Heart right ventricle (tissue), 16 donors: ENCODE data around the gene DGCR2. TPM values are rescaled to one million over a fixed set of nuclear protein-coding genes. Genes with fewer than 3 reads are reported as not detected.

Experiments
- ATAC-seq, 8 donors: fragments of 200-7000 bp; cut with Tn5 transposase; one replicate each; pipeline ENCODE4 v1.9.1; 2020; ENCODE audit warnings: mild to moderate bottlenecking in 8 of 8, moderate library complexity in 8 of 8, moderate number of reproducible peaks in 1 of 8
- DNase-seq, 2 donors: peaks; one replicate each; pipeline ENCODE4 v3.0.0-alpha.2; 2020
- H3K27ac ChIP-seq, 10 donors: fragments of 200-600 bp; sonication (generic) in 2 of 10; one replicate each; pipeline versions ENCODE4 v1.5.0 to v1.8.0; 2020 to 2022; ENCODE audit warnings: mild to moderate bottlenecking in 3 of 10
- H3K27me3 ChIP-seq, 7 donors: fragments of 200-600 bp; one replicate each; pipeline ENCODE4 v1.8.0; 2021 to 2022; ENCODE audit warnings: mild to moderate bottlenecking in 2 of 7
- H3K36me3 ChIP-seq, 9 donors: fragments of 200-600 bp; sonication (generic) in 1 of 9; one replicate each; pipeline versions ENCODE4 v1.5.0 to v1.8.0; 2020 to 2022; ENCODE audit warnings: mild to moderate bottlenecking in 2 of 9
- H3K4me1 ChIP-seq, 9 donors: fragments of 200-600 bp; sonication (generic) in 1 of 9; one replicate each; pipeline versions ENCODE4 v1.5.0 to v1.8.0; 2020 to 2022; ENCODE audit warnings: mild to moderate bottlenecking in 4 of 9
- H3K4me3 ChIP-seq, 10 donors: fragments of 200-600 bp; sonication (generic) in 2 of 10; one replicate each; pipeline versions ENCODE4 v1.5.0 to v1.8.0; 2020 to 2022; ENCODE audit warnings: mild to moderate bottlenecking in 7 of 10, moderate library complexity in 2 of 10
- H3K9me3 ChIP-seq, 11 donors: fragments of 200-600 bp in 10 of 11; sonication (generic) in 2 of 11; one replicate each; pipeline versions ENCODE4 v1.5.0 to v1.8.0; 2013 to 2022; ENCODE audit warnings: mild to moderate bottlenecking in 2 of 11, control low read depth in 1 of 11, moderate library complexity in 1 of 11
- WGBS, 2 donors: extraction: QIAGEN DNeasy Blood & Tissue Kit; methylation state at CpG; one replicate each; pipeline ENCODE4 v1.1.7; 2013; ENCODE audit warnings: inconsistent platforms in 1 of 2; 5-methylcytosine and 5-hydroxymethylcytosine counted together
- intact Hi-C, 10 donors: fragments of 100-400 bp; cut with DNase I; formaldehyde crosslinking; loops; one replicate each; pipeline versions ENCODE4 v1.11.1 to v1.14.2; 2022
- polyA plus RNA-seq, 2 donors: library from polyadenylated mRNA; stranded (reverse); fragments of 200-250 nt; gene quantifications; one replicate each; pipeline ENCODE4 v1.2.3, GENCODE V29; 2013
- total RNA-seq, 10 donors: library from RNA; stranded (reverse); fragmentation: NEBNext Ultra II Directional in 3 of 10; extraction: Animal tissue kit (Norgen Biotek cat#: 25700) in 3 of 10; gene quantifications; one replicate each; pipeline versions ENCODE4 v1.2.1 to v1.2.4, GENCODE V29; 2021 to 2023
- TF ChIP-seq, protein P1 (sequence below), 9 donors: fragments of 200-600 bp; sonication (generic) in 2 of 9; IDR thresholded peaks; one replicate each; pipeline versions ENCODE4 v1.5.0 to v1.8.0; 2021 to 2022; ENCODE audit warnings: antibody characterized with exemption in 9 of 9, mild to moderate bottlenecking in 5 of 9, moderate library complexity in 1 of 9
- donor health status: Arrhythmogenic right ventricular cardiomyopathy.
- donor health status: ischemic (EF 13 %, LVEDD 7.1; RV severe dilation, severe dysfunction).
- donor health status: healthy with polysubstance abuse.
- donor health status: DM: no; HTN: yes; CAD: no.
- donor health status: DM: no; HTN: no; CAD: no.
- donor health status: ischemic (EF 25% LVEDD 6.9; RV normal size, moderate dysfunction).
- donor health status: ischemic (EF 25% LVEDD 5.7; RV mildly dilated, moderate dysfunction).
- donor health status: healthy.
- donor health status: DM: yes; HTN: yes; CAD: no.
- donor health status: Ischemic cardiomyopathy.
- donor health status: ischemic (EF 35%, LVEDD 5.7; RV mildly dilated, moderate dysfunction).
- donor health status: nonischemic (EF 11% LVEDD 7.7; RV severe dilation, severe dysfunction).
- donor health status: DM: yes; HTN: yes; CAD: no.
- donor health status: PGD.
- donor health status: ischemic (EF 29% LVEDD 5.4; RV normal size, mild dysfunction).
- donor health status: nonischemic (EF 23%, LVEDD 6.1; RV moderate dilation, normal function).

The DGCR2 gene
- total and polyA plus RNA-seq, 12 donors: 17.0 to 58.0 (median 39.1) TPM

- WGBS, 2 donors: 100% methylated on average over 1 of the region's 1 CpG
- Histone ChIP-seq H3K4me3 (no peak overlapping the region), H3K27me3 (no peaks in the 10 kb centered on the region), H3K27ac (no peak overlapping the region), H3K36me3 (peaks cover 0 to 31% (median 0%) of the 10 kb centered on the region in 9 donors), H3K4me1 (peaks cover 0 to 23% (median 5%) of the 10 kb centered on the region in 9 donors), H3K9me3 (no peaks in the 10 kb centered on the region)
- ATAC-seq (no peak), DNase-seq (no peak)
- TF ChIP-seq, protein P1, sequence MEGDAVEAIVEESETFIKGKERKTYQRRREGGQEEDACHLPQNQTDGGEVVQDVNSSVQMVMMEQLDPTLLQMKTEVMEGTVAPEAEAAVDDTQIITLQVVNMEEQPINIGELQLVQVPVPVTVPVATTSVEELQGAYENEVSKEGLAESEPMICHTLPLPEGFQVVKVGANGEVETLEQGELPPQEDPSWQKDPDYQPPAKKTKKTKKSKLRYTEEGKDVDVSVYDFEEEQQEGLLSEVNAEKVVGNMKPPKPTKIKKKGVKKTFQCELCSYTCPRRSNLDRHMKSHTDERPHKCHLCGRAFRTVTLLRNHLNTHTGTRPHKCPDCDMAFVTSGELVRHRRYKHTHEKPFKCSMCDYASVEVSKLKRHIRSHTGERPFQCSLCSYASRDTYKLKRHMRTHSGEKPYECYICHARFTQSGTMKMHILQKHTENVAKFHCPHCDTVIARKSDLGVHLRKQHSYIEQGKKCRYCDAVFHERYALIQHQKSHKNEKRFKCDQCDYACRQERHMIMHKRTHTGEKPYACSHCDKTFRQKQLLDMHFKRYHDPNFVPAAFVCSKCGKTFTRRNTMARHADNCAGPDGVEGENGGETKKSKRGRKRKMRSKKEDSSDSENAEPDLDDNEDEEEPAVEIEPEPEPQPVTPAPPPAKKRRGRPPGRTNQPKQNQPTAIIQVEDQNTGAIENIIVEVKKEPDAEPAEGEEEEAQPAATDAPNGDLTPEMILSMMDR (IDR thresholded peaks at IDR 0.05): no peak
- intact Hi-C loops: no loop called here
Measured at GRCh38 chr22:19096555-19096954, 25.7 kb downstream of the DGCR2 start.

DNA sequence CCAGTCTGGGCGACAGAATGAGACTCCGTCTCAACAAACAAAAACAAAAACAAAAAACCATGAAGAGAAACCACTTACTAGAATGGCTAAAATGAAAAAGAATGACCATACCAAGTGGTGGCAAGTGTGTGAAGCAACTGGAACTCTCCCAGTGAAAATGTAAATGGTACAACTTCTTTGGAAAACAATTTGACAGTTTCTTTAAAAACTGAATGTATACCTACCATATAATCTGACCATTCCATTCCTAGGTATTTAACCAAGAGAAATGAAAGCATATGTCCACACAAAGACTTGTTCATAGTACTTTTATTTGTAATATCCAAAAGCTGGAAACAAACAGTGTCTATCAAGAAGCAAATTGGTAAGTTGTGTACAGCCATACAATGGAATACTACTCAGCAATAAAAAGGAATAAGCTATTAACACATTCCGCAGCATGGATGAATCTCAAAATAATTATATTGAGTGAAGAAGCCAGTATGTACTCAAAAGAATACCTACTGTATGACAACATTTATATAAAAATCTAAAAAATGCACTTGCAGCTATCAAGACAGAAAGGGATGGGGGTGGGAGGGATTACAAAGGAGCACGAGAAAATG, 27.7 kb downstream of the DGCR2 start:
- intact Hi-C loops: no loop called here
- 97 to 98% methylated on average over 4 of the region's 4 CpGs for WGBS, 2 donors
- peaks cover 0 to 27% (median 0%) of the 10 kb centered on the region in 9 donors for H3K36me3 ChIP-seq
- no peaks in the 10 kb centered on the region for H3K27me3 ChIP-seq
- H3K4me3 ChIP-seq: no peak overlapping the region
- no peak overlapping the region for H3K27ac ChIP-seq
- H3K4me1 ChIP-seq: peaks cover 0 to 23% (median 5%) of the 10 kb centered on the region in 9 donors
- H3K9me3 ChIP-seq: no peaks in the 10 kb centered on the region
- TF ChIP-seq, protein P1 (IDR thresholded peaks at IDR 0.05): no peak
- DNase-seq: no peak
- ATAC-seq: no peak

DNA sequence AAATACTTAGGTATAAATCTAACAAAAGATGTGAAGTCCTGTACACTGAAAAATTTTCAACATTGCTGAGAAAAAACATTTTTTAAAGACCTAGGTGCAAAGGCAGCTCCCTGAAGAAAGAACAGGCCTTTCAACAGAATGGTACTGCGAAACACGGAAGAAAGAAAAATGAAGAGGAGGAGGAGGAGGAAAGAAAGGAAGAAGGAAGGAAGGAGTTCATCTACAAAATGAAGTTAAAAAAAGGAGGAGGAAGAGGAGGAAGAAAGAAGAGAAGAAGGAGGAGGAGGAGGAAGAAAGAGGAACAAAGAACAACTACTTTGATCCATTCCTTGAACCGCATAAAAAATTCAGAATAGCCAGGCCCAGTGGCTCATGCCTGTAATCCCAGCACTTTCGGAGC, 29.5 kb downstream of the DGCR2 start:
- TF ChIP-seq, protein P1 (IDR thresholded peaks at IDR 0.05): no peak
- WGBS, 2 donors: 93 to 94% methylated on average over 4 of the region's 4 CpGs

GRCh38 chr22:19090586-19091127, 31.6 kb downstream of the DGCR2 start:
- TF ChIP-seq, protein P1 (IDR thresholded peaks at IDR 0.05): no peak
- Histone ChIP-seq H3K27ac (no peak overlapping the region), H3K4me1 (peaks cover 0 to 38% (median 9%) of the 10 kb centered on the region in 9 donors), H3K9me3 (no peaks in the 10 kb centered on the region), H3K36me3 (peaks cover 0 to 43% (median 12%) of the 10 kb centered on the region in 9 donors), H3K4me3 (no peak overlapping the region), H3K27me3 (no peaks in the 10 kb centered on the region)
- DNase-seq (no peak), ATAC-seq (no peak)
- 64 to 99% methylated on average over 3 of the region's 3 CpGs for WGBS, 2 donors
- intact Hi-C loops: no loop called here

More for the DNA sequence above, 29.5 kb downstream of the DGCR2 start:
- H3K4me3 ChIP-seq: no peak overlapping the region
- intact Hi-C loops: no loop called here
- H3K27me3 ChIP-seq: no peaks in the 10 kb centered on the region
- peaks cover 0 to 31% (median 10%) of the 10 kb centered on the region in 9 donors for H3K36me3 ChIP-seq
- DNase-seq (no peak), ATAC-seq (no peak)
- H3K4me1 ChIP-seq: peaks cover 0 to 26% (median under 1%) of the 10 kb centered on the region in 9 donors
- no peak overlapping the region for H3K27ac ChIP-seq
- H3K9me3 ChIP-seq: no peaks in the 10 kb centered on the region
